ENCODE results near the gene YKT6.

GRCh38 chr7:44217852-44218402 is 17.1 kb downstream of the YKT6 start:
- no peak for TF ChIP-seq POLR2A (IDR thresholded peaks at IDR 0.05)
- no peak for TF ChIP-seq CTCF (IDR thresholded peaks at IDR 0.05)

All from transverse colon (tissue), 3 donors.